Measurements from ENCODE around the gene LAMA3.

LAMA3 gene

DNA sequence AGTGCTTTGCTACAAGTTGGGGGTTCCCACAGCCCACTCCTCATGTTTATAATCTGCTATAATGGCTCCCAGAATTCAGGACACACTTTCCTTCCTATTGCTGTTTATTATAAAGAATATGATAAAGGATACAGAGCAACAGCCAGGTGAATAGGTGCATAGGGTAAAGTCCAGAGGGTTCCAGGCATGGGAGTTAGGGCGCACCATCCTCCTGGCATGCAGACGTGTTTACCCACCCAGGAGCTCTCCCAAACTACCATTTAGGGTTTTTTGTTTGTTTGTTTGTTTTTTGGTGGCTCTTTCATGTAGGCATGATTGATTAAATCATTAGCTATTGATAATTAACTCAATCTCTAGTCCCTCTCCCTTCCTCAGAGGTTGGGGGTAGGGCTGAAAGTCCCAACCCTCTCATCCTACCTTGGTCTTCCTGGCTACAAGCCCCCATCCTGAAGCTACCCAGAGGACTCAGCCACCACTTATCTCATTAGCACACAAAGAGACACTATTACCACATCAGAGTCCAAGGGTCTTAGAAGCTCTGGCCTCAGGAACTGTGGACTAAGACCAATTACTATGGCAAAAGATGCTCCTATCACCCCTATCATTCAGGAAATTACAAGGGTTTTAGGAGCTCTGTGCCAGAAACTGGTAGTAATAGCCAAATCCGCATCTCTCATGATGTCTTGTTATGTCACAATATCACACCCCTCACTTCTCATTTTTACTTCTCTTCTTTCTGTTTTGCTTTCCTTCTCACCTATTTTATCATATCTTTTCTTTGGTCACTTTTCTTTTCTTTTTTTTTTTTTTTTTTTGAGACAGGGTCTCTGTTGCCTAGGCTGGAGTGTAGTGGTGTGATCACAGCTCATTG, 170.4 kb downstream of the LAMA3 start:
- no peak for DNase-seq

DNA sequence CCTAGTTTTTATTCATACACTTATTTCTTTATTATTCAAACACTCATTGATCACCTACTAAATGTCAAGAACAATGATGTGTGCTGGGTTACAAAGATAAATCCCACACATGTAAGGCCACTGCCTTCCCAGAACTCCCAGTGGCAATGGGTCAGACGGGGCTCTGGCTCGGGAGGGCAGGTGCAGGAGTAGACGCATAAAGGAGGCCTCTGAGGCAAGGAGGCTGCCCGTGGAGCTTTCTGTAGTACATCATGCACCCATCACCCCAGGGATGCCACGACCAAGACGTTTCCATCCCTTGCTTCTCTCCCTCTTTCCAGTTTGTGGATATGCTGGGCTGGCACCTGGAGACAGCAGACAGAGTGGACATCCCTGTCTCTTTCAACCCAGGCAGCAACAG, 172.1 kb downstream of the LAMA3 start:
- DNase-seq = no peak

DNA sequence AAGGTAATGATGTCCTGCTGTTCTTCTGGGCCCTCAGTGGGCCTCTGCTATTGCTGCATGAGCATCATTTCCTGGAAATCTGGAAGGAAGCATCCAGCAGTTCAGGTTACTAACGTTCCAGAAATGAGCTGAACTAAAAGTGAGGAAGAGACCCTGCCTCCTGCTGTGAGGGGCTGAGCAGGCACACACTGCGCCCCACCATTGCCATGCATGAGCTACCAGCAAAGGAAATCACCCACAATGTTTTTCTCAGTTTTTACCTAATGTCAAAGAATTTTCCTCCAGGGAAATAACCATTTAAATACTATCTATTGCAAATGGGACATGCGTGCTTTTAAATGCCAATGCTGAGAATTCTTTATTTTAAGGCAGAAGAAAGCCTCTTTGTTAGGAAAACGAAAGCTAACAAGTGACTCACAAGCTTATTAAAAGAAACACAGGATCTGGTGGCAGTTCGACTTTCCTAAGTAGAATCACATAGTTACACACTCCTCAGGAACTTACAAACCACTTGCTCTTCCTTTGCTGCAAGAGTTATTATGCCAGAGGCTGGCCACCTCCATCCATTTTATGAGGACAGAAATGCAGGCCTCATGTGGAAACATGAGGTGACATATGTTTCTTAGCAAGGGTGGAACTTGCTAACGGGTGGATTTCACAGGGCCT, 172.7 kb downstream of the LAMA3 start:
- no peak for DNase-seq

DNA sequence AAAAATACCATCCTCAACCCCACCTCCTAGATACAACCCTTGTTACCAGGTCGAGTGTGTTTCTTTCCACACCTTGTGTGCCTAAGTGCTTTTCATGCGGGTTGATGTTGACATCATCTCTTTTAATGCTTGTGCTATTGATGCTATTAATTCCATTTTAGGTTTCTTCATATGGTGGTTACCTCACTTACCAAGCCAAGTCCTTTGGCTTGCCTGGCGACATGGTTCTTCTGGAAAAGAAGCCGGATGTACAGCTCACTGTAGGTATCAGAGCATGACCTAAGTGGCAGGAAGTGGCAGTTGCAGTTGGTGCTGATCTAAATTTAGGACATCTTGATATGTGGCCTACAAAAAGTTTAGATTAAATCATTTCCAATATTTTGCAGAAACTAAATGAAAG, 175.4 kb downstream of the LAMA3 start:
- DNase-seq = no peak

DNA sequence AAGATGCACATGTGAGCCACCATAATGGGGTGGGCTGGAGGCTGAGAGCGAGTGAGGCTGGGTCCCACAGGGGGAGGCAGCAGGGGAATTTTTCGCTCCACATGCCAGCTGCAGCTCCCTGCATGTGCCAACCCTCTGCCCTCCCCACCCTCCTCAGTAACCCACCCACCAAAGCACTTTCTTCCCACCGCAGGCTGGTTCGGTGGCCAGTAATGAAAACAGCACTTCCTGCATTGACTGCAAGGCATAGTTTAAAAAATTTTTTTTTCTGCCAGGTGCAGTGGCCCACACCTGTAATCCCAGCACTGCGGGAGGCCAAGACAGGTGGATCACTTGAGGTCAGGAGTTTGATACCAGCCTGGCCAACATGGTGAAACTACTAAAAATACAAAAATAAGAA, 177.8 kb downstream of the LAMA3 start:
- DNase-seq = no peak

DNA sequence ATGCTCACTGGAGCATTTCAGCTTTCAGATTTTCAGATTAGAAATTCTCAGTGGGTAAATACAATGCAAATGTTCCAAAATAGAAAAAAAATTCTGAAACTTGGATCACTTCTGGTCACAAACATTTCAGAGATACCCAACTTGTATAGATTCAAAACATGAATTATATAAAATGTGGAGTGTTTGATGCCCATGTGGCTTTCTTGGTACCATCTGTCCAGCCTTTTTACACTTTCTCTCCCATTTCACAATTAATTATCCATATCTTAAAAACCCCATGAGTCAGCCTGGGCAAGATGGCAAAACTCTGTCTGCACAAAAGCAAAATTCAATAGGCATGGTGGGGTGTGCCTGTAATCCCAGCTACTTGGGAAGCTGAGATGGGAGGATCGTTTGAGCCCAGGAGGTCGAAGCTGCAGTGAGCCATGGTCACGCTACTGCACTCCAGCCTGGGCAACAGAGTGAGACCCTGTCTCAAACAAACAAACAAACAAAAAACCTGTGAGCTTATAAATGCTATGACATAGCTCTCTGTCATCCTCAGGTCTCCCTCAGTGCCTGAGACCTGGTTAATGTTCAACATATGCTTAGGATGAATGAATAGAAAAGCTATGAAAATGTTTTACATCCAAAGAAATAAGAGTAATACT, 179.0 kb downstream of the LAMA3 start:
- DNase-seq = no peak

DNA sequence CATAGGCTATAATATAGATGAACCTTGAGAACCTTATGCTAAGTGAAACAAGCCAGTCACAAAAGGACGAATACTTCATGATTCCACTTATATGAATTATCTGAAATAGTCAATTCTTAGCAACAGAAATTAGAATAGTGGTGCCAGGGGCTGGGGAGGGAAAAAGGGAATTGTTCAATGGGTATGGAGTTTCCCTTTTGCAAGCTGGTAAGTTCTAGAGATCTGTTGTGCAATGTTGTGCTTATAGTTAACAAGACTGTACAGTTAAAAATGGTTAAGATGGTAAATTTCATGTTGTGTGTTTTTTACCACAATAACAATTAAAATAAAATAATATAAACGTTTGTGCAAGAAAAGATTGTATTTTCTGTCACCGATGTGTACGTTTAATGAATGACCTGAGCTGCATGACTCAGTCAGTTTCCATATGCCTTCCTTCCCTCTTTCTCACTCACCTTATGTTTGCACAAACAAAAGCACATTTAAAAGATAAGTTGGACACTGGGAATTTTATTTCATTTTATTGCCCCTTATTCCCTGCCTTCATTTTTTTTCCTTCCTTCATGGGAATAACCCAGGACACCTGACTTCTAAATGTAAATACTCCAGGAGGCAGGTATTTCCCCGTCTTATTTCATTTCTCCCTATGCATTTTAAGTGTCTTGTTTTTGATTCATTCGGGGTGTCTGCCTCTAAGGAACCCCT, 181.6 kb downstream of the LAMA3 start:
- no peak for DNase-seq

DNA sequence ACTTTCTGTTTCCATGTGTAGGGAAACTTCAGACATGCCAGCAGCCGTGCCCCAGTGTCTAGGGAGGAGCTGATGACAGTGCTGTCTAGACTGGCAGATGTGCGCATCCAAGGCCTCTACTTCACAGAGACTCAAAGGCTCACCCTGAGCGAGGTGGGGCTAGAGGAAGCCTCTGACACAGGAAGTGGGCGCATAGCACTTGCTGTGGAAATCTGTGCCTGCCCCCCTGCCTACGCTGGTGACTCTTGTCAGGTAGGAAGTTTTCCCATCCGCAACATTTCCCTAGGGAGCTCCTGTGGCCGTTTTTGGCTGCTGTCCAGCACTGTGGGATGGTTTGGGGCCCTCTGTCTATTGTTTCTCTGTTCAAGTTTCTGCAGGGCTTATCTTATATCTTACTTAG, 182.2 kb downstream of the LAMA3 start:
- no peak for DNase-seq

DNA sequence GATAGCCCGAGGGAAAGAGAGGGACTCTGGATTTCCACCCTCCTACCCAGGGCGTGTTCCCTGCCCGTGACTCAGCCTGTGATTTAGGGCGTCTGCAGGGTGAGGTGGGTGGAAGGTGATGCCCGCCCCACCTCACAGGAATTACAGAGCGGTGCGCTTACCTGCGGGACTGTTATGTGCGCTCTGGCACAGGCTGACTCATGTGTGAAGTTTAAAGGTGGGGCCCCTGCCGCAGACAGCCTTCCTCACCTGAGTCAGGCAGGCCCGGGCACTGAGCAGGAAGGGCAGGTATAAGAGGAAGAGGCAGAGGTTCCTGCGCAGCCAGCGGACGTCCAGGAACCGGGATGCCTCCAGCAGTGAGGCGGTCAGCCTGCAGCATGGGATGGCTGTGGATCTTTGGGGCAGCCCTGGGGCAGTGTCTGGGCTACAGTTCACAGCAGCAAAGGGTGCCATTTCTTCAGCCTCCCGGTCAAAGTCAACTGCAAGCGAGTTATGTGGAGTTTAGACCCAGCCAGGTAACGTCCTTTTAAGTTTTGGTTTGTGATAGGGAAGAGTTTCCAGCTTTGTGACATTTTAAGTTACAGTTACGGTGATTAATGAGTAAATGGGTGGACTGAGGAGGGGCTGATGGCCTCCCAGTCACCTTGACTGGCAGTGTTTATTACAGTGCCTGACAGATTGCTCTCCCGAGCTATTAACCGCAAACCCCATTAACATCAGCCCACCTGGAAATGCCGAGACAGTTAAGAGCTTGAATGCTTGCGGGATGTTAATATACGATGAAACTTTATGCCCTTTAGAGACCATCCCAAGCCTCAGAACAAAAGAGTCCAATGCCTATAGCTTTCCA, 183.7 kb downstream of the LAMA3 start:
- no peak for DNase-seq

DNA sequence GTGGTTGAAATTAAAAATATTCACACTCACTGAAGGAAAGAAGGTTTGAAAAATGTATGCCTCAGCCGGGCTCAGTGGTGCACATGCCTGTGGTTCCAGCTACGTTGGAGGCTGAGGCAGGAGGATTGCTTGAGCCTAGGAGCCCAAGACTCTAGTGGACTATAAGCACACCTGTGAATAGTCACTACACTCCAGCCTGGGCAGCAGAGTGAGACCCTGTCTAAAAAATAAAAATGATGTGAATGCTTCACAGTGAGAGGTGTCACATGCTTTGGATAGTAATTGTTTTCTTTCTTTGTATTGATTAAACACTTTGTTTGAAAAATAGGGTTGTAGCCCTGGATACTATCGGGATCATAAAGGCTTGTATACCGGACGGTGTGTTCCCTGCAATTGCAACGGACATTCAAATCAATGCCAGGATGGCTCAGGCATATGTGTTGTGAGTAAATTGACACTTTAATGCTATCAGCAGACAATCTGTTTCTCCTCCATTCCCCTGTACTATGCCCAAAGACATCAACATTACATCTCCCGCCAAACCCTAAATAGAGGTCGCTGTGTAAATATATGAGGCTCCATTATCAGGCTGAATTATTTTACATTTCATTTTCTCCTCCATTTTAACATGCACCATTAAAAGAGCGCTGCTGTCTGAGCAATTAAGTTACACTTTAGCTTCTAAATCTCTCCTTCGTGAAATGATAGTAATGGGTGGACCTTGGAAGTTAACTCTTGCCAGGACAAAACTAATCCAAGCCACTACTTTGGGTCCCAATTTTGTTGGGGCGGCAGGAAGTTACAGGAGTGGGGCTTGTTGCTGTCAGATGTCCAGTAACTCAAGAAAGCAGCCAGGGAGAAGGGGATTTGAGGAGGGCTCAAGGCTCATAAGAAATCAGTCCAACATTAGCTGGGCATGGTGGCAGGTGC, 187.0 kb downstream of the LAMA3 start:
- DNase-seq = no peak

DNA sequence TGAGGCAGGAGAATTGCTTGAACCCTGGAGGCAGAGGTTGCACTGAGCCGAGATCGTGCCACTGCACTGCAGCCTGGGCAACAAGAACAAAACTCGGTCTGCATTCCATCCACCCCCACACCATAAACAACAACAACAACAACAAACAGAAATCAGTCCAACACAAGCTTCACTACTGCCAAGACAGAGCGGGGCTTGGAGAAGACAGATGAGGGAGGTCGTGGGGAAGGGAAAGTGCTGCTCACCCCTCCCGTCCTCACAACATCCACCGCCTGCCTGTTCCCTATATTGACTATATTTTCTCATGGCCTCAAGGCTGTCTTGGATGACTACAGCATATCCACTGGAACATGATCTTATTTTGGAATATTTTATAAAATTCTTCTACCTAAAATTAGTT, 187.7 kb downstream of the LAMA3 start:
- no peak for DNase-seq

DNA sequence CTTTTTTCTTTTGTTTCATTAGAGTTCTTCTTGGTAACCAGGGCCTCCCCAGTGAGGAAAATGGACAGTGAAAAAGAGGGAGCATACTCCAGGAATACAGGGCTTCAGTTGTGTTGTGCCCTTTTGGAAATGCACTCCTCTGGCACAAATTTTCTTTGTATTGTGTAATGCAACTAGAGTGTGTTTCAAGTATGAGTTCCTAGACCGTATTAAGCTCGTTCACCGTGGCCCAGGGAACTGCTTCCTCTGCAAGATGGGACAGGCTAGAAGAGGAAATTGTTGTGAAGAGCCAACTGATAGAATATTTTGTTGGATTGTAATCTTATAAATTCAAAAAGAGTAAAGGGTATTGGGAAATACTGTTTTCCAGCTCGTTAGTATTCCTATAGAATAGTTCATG, 188.1 kb downstream of the LAMA3 start:
- no peak for DNase-seq

DNA sequence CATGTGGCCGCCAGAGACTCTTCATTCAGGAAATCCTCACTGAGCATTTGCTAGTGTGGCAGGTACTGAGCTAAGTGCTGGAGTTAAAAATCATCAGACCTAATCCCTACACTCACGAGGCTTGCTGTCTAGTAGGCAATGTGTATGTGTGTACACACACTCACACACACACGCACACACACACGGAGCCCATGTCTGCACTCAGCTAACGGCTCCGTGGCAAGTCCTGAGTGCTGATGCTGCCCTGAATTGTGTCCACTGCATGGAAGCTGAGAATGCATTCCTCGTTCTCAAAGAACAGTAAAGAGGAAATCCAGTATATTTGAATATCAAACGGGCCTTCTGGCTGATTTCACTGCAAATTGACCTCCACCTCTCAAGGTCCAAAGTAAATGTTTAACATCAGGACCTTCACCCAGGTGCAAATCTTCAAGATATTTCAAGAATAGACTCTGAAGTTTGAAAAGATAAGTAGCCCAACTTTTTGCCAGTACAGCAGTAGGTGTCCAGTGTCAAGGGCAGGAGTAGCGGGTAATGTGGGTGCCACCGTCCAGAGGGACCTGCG, 189.2 kb downstream of the LAMA3 start:
- no peak for DNase-seq

DNA sequence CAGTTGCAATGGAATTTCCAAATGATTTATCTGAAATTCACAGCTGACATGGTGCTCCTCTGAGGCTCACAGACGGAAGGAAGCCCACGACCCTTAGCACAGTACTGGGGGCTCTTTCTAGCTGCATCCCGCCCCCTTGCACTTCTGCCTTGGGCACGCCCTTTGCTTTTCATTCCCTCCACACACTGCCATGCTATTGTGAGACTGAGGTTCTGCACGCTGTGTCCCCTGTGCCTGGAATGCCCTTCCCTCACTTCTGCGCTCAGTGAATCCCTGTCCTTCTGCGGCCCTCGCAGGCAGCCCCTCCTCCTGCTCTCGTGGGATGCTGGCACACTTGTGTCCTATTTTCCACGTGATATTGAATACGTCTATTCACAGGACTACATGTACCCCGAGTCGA, 189.9 kb downstream of the LAMA3 start:
- no peak for DNase-seq

DNA sequence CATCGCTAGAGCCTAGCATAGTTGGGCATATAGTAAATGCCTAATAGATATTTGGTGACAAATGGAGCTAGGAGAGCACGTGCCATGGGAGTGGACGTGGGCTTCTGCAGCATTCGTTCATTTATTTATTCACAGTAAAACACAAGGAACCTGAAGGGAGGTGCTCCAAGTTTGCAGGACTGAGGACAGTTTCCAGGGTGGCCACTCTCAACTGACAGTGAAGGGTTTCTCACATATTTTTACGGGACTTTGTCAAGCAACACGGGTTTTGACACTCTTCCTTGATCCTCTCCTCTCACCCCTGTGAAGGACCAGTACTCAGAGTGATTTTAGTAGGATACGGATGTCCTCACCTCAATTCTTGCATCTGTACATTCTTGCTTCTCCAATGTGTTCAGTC, 190.3 kb downstream of the LAMA3 start:
- no peak for DNase-seq

DNA sequence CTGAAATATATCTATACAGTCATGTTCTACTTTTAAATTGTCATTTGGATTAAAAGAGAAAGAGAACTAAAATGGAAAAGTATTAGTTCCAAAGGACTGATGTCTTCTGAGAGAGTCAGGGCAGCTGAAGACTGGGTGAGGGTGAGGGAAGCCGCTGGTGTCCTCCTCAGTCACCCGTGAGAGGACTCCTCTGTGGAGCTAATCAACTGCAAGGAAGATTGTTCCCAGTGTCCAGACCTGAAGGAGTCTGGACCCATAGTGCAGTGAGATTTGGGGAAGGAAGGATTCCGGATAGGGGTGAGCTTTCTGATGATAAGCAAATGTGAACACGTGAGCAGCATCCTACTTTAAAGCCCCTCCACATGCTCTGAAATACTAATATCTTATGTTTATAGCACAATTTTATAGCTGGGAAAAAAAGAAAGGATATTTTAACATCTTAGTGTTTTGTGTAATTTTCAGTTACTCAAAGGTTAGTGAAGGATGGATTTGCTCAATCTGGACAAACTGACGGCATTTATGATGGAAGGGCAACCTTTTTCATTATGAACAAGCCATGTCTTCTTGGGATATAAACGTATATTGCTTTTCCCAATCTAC, 190.8 kb downstream of the LAMA3 start:
- DNase-seq = no peak

DNA sequence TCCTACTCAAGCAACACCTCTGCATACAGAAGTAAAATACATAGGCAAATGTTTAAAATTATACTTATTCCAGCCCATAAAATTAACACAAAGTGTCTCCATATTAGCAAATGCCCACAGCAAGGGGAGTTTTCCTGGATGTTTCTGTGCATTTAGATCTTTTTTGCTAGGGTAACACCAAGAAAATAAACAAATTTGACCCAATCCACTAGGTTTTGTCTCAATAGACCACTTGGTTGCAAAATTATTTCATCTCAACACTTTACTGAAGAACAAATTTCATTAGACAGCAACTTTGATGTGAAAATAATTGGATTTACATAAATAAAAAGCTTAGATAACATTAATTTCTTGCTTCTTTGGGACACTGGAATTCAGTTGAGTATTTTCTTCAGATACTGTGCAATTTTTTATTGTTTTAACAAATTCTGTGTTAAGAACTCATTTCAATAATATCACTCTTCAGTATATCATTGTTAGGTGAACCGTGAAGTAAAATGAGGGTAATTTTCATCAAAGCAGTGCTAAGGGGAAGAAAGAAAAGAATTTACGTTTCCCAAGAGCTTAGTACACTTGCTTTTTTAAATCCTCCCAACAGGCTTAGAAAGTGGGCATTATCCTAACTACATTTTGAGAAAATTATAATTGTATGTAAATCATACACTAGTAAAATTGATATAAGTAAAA, 191.8 kb downstream of the LAMA3 start:
- DNase-seq = no peak

DNA sequence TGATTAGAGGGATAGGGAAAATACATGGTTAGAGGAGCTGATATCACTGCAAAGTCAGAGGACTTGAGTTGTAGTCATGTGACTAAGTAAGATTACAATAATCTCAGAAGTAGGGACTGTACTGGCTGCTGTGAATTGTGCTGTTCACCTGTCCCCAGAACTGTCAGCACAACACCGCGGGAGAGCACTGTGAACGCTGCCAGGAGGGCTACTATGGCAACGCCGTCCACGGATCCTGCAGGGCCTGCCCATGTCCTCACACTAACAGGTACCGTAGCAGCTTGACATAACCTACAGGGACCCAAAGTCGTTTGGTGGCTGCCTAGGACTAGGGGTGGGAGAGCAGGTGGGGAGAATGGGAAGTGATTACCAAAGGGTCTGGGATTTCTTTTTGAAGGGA, 192.5 kb downstream of the LAMA3 start:
- DNase-seq = no peak

DNA sequence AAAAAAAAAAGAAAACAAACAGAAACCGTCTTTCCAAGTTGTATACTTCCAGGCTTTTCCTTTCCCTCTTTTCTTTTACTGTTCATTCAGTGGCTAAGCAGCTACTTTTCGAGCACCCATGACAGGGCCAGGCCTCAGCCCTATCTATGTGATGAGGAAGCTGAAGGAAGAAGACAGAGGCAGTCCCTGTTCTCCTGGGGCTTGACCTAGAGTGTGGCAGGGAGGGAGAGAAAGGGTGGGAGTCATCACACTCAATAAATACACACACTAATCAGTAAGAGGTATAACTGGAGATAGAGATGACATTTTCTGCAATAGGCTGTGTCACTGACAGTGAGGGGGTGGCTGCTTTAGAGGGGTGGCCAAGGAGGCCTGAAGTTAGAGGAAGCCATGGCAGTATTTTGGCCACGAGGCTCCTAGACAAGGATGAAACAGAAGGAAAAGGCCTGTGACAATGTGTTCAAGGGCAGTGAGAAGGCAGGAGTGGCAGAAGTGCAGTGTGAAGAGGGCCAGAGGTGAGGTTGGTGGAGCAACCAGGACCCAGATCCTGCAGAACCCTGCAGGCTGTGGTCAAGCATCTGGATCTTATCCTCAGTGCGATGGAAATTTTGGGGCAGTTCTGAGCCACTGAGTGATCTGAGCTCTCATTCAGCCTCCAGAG, 193.5 kb downstream of the LAMA3 start:
- DNase-seq = no peak

Data from NCI-H1694 treated with DMSO at 0.1 percent for 48 hours (cell line).